Spleen (tissue), 11 donors: ENCODE measurements around the gene TRAPPC14. TPM values are rescaled to one million over a fixed set of nuclear protein-coding genes. Genes with fewer than 3 reads are reported as not detected.

Source experiments
- DNase-seq: peaks from one replicate; pipeline ENCODE4 v3.0.0-alpha.2; 2020
- H3K27ac ChIP-seq, 8 donors: fragments of 200-600 bp; sonication (generic) in 7 of 8; 1 replicate in 4 of 8; 2 replicates in 4 of 8; pipeline versions ENCODE4 v1.5.0 to v1.8.0; 2016 to 2021; ENCODE audit warnings: inconsistent platforms in 4 of 8, mild to moderate bottlenecking in 4 of 8, moderate library complexity in 1 of 8
- H3K27me3 ChIP-seq, 7 donors: fragments of 200-600 bp; sonication (generic) in 6 of 7; replicated peaks in 1 of 7; 1 replicate in 4 of 7; 2 replicates in 3 of 7; pipeline versions ENCODE4 v1.5.0 to v1.8.0; 2016 to 2021; ENCODE audit warnings: inconsistent platforms in 3 of 7, mild to moderate bottlenecking in 1 of 7
- H3K36me3 ChIP-seq, 6 donors: fragments of 200-600 bp; sonication (generic) in 5 of 6; 1 replicate in 4 of 6; 2 replicates in 2 of 6; pipeline versions ENCODE4 v1.5.0 to v1.8.0; 2016 to 2021; ENCODE audit warnings: inconsistent platforms in 2 of 6
- H3K4me1 ChIP-seq, 6 donors: fragments of 200-600 bp; sonication (generic) in 5 of 6; 1 replicate in 3 of 6; 2 replicates in 3 of 6; pipeline versions ENCODE4 v1.5.0 to v1.8.0; 2016 to 2021; ENCODE audit warnings: inconsistent platforms in 3 of 6
- H3K4me3 ChIP-seq, 8 donors: fragments of 200-600 bp; sonication (generic) in 7 of 8; 1 replicate in 4 of 8; 2 replicates in 4 of 8; pipeline versions ENCODE4 v1.5.0 to v1.8.0; 2016 to 2021; ENCODE audit warnings: inconsistent platforms in 4 of 8, mild to moderate bottlenecking in 4 of 8, moderate library complexity in 2 of 8
- H3K9me3 ChIP-seq, 8 donors: fragments of 200-600 bp; sonication (generic) in 7 of 8; 1 replicate in 4 of 8; 2 replicates in 4 of 8; pipeline versions ENCODE4 v1.5.0 to v1.8.0; 2016 to 2021; ENCODE audit warnings: inconsistent platforms in 4 of 8
- CTCF ChIP-seq, 11 experiments: fragments of 200-600 bp in 7 of 11; fragments of 450-650 bp in 4 of 11; sonication (generic) in 4 of 11; IDR thresholded peaks in 8 of 11; conservative IDR thresholded peaks in 3 of 11; 1 replicate in 7 of 11; 2 replicates in 4 of 11; pipeline versions ENCODE4 v1.4.0 to v1.8.0; 2016 to 2021; ENCODE audit warnings: antibody characterized with exemption in 11 of 11, inconsistent platforms in 4 of 11, mild to moderate bottlenecking in 1 of 11
- POLR2A ChIP-seq, 3 donors: fragments of 450-650 bp; IDR thresholded peaks; one replicate each; pipeline ENCODE4 v1.5.1; 2017; ENCODE audit warnings: antibody characterized with exemption in 3 of 3, mild to moderate bottlenecking in 1 of 3
- POLR2AphosphoS5 ChIP-seq, 3 donors: sonication (generic); formaldehyde crosslinking; IDR thresholded peaks; one replicate each; pipeline ENCODE4 v1.5.1; 2017; ENCODE audit warnings: antibody characterized with exemption in 3 of 3
- WGBS, 5 donors: extraction: QIAGEN DNeasy Blood & Tissue Kit in 3 of 5; methylation state at CpG; one replicate each; pipeline versions ENCODE4 v1.1.5 to v1.1.7; 2013 to 2018; 5-methylcytosine and 5-hydroxymethylcytosine counted together
- intact Hi-C: fragments of 100-400 bp; cut with DNase I; formaldehyde crosslinking; loops from one replicate; pipeline ENCODE4 v1.15.0; 2023; ENCODE audit warnings: low total_unique reads
- polyA plus RNA-seq, 3 donors: library from polyadenylated mRNA; stranded (reverse); fragments of 200-250 nt; gene quantifications; one replicate each; pipeline ENCODE4 v1.2.1, GENCODE V29; 2013
- total RNA-seq, 7 donors: library from RNA; depleted of rRNA in 3 of 7; stranded (reverse); fragments of >200 nt in 3 of 7; fragmentation: NEBNext Ultra II Directional in 4 of 7; extraction: Animal tissue kit (Norgen Biotek cat#: 25700) in 4 of 7; gene quantifications; one replicate each; pipeline versions ENCODE4 v1.1.0 to v1.2.1, GENCODE V29; 2016 to 2021
- donor health status: healthy with polysubstance abuse.
- donor health status: DM: no; HTN: no; CAD: no; lungs with moderate emphysema.
- donor health status: DM: no; HTN: no; CAD: no.
- donor health status: Bipolar disorder and iron deficiency.
- donor health status: healthy.
- donor health status: DM: no; HTN: no; CAD: no.
- donor health status: DM: yes; HTN: yes; CAD: no.

The TRAPPC14 gene
- total and polyA plus RNA-seq, 10 donors: 33.0 to 68.7 (median 49.8) TPM

DNA sequence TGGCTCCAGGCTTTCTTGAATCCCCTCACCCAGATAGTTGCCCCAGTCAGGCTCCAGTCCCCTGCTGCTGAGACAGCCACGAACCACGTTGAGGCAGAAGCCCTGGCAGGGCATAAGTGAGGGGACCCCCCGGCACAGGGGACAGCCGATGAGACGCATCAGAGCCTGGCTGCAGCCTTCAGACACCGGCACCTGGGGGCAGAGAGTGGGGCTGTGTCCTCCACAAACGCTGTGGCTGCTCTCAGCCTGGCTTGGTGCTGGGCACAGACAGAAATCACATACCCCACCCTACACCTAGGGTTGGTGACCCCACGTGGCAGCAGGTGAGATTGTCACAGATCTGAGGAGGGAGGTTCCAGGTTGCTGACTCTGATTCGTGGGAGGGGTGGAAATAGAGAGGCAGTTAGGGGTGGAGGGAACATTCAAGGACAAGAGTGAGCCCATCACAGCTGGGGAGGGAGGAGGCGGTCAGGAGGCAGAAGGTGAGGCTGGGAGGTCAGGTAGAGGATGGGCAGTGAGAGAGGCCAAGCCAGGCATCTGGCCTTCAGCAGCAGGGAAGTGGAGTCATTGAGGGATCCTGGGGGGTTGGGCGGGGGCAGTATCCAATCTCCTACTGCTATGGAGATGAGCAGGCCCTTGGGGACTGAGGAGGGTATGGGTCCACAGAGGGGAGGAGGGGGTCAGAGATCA lies 15.4 kb upstream of the TRAPPC14 start:
- no peak for TF ChIP-seq POLR2A (IDR thresholded peaks at IDR 0.05)
- no peak for TF ChIP-seq CTCF (IDR thresholded peaks at IDR 0.05 in 8 of 11, conservative IDR thresholded peaks at IDR 0.05 in 3 of 11)
- no peak for TF ChIP-seq POLR2AphosphoS5 (IDR thresholded peaks at IDR 0.05)
- Histone ChIP-seq H3K36me3 (no peaks in the 10 kb centered on the region), H3K27me3 (peaks cover 0 to 50% (median 24%) of the 10 kb centered on the region in 7 donors), H3K4me1 (peaks cover 8 to 62% (median 35%) of the 10 kb centered on the region in 6 donors), H3K27ac (no peak overlapping the region), H3K9me3 (peaks cover 0 to 6% (median 0%) of the 10 kb centered on the region in 8 donors), H3K4me3 (no peak overlapping the region)
- intact Hi-C loops: no loop called here
- peak; percentile 68 for DNase-seq
- 87 to 92% (median 91%) methylated on average over 11 of the region's 11 CpGs for WGBS, 5 donors

GRCh38 chr7:100171840-100172239 lies 13.3 kb upstream of the TRAPPC14 start:
- peak; percentile 77 for DNase-seq
- no peak for TF ChIP-seq POLR2AphosphoS5 (IDR thresholded peaks at IDR 0.05)
- TF ChIP-seq POLR2A (IDR thresholded peaks at IDR 0.05): no peak
- no peak for TF ChIP-seq CTCF (IDR thresholded peaks at IDR 0.05 in 8 of 11, conservative IDR thresholded peaks at IDR 0.05 in 3 of 11)
- peaks cover 19 to 68% (median 45%) of the 10 kb centered on the region in 6 donors for H3K4me1 ChIP-seq
- H3K36me3 ChIP-seq: no peaks in the 10 kb centered on the region
- WGBS, 5 donors: 28 to 57% (median 40%) methylated on average over 9 to 22 of the region's 22 CpGs
- no peaks in the 10 kb centered on the region for H3K9me3 ChIP-seq
- intact Hi-C loops: no loop called here
- H3K27me3 ChIP-seq: peaks cover 0 to 64% (median 32%) of the 10 kb centered on the region in 7 donors
- peak overlapping the region; percentile 18 to 73 (median 44) for H3K4me3 ChIP-seq
- peak overlapping the region in 1 of 8 donors; percentile 28 for H3K27ac ChIP-seq

GRCh38 chr7:100171087-100171681 lies 12.7 kb upstream of the TRAPPC14 start:
- intact Hi-C loops: no loop called here
- TF ChIP-seq POLR2A (IDR thresholded peaks at IDR 0.05): no peak
- TF ChIP-seq POLR2AphosphoS5 (IDR thresholded peaks at IDR 0.05): peak in 2 of 3 donors; percentile 17 to 46
- TF ChIP-seq CTCF (IDR thresholded peaks at IDR 0.05 in 8 of 11, conservative IDR thresholded peaks at IDR 0.05 in 3 of 11): no peak
- no peaks in the 10 kb centered on the region for H3K9me3 ChIP-seq
- no peaks in the 10 kb centered on the region for H3K36me3 ChIP-seq
- WGBS, 5 donors: 5 to 29% (median 8%) methylated on average over 4 to 61 of the region's 61 CpGs
- H3K4me3 ChIP-seq: peak overlapping the region; percentile 18 to 73 (median 44)
- peak; percentile 85 for DNase-seq
- peaks cover 19 to 68% (median 41%) of the 10 kb centered on the region in 6 donors for H3K4me1 ChIP-seq
- H3K27me3 ChIP-seq: peaks cover 0 to 70% (median 37%) of the 10 kb centered on the region in 7 donors
- H3K27ac ChIP-seq: peak overlapping the region in 1 of 8 donors; percentile 28
